Gastroesophageal sphincter (tissue), 4 donors: Measurements from ENCODE around the gene C10orf71. TPM values are rescaled to one million over a fixed set of nuclear protein-coding genes. Genes with fewer than 3 reads are reported as not detected.
A peak's percentile ranks its signal among the peaks of the same experiment; 100 is the strongest.

ENCODE experiments used
- ATAC-seq: fragments of 150-250 bp; one replicate; pipeline ENCODE4 v1.9.1; 2016; ENCODE audit warnings: mild to moderate bottlenecking, moderate library complexity
- H3K27ac ChIP-seq, 4 donors: fragments of 200-600 bp; sonication (generic) in 3 of 4; 1 replicate in 3 of 4; 2 replicates in 1 of 4; pipeline ENCODE4 v1.5.1; 2016 to 2019
- H3K27me3 ChIP-seq: fragments of 200-600 bp; sonication (generic); one replicate; pipeline ENCODE4 v1.5.1; 2019
- H3K36me3 ChIP-seq, 2 donors: fragments of 200-600 bp; sonication (generic); one replicate each; pipeline ENCODE4 v1.5.1; 2019; ENCODE audit warnings: control low read depth in 1 of 2
- H3K4me1 ChIP-seq, 3 donors: fragments of 200-600 bp; sonication (generic); 1 replicate in 2 of 3; 2 replicates in 1 of 3; pipeline ENCODE4 v1.5.1; 2016 to 2019; ENCODE audit warnings: control low read depth in 2 of 3
- H3K4me3 ChIP-seq, 2 donors: fragments of 200-600 bp; sonication (generic); one replicate each; pipeline ENCODE4 v1.5.1; 2019; ENCODE audit warnings: mild to moderate bottlenecking in 1 of 2, moderate library complexity in 1 of 2
- H3K9me3 ChIP-seq, 3 donors: fragments of 200-600 bp; sonication (generic); one replicate each; pipeline ENCODE4 v1.5.1; 2017 to 2019; ENCODE audit warnings: control low read depth in 2 of 3
- EP300 ChIP-seq: sonication (generic); formaldehyde crosslinking; IDR thresholded peaks from one replicate; pipeline ENCODE4 v1.6.1; 2017; ENCODE audit warnings: antibody characterized with exemption, mild to moderate bottlenecking
- POLR2A ChIP-seq, 2 donors: fragments of 450-650 bp; IDR thresholded peaks; one replicate each; pipeline ENCODE4 v1.6.1; 2017; ENCODE audit warnings: antibody characterized with exemption in 2 of 2, mild to moderate bottlenecking in 2 of 2, moderate library complexity in 1 of 2
- POLR2AphosphoS5 ChIP-seq: sonication (generic); formaldehyde crosslinking; IDR thresholded peaks from one replicate; pipeline ENCODE4 v1.6.1; 2017; ENCODE audit warnings: antibody characterized with exemption
- WGBS, 2 donors: methylation state at CpG; one replicate each; pipeline ENCODE4 v1.1.5; 2018; ENCODE audit warnings: low coverage in 1 of 2; 5-methylcytosine and 5-hydroxymethylcytosine counted together
- total RNA-seq, 4 donors: library from RNA; depleted of rRNA; stranded (reverse); fragments of >200 nt; gene quantifications; one replicate each; pipeline ENCODE4 v1.1.0, GENCODE V29; 2016
- TF ChIP-seq, protein P1 (sequence below), 4 experiments: fragments of 200-600 bp in 2 of 4; fragments of 450-650 bp in 2 of 4; sonication (generic) in 1 of 4; IDR thresholded peaks; one replicate each; pipeline ENCODE4 v1.5.1; 2017 to 2019; ENCODE audit warnings: antibody characterized with exemption in 4 of 4, mild to moderate bottlenecking in 2 of 4, moderate library complexity in 2 of 4

The C10orf71 gene
- total RNA-seq, 4 donors from 2014 or later: 0.08 to 0.27 TPM; not detected in 2

DNA sequence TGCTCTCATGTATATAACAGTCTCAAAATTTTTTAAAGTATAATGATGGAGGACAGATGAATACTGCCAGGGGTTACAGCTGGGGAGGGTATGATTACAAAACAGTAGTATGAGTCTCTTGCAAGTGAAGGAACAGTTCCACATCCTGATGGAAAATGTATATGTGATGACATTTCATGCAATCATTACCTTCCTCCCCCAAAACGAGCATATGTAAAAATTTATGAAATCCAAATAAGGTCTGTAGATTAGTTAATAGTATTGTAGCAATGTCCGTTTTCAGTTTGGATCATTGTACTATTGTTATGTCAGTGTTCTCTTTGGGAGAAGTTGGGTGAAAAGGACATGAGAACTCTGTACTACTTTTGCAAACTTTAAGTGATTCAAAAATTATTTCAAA lies 58.9 kb downstream of the C10orf71 start:
- WGBS, 2 donors: 71 to 88% methylated on average over 2 of the region's 2 CpGs
- ATAC-seq: no peak
- Histone ChIP-seq H3K4me1 (no peaks in the 10 kb centered on the region), H3K36me3 (no peaks in the 10 kb centered on the region), H3K27me3 (peaks cover 11% of the 10 kb centered on the region), H3K4me3 (no peak overlapping the region), H3K27ac (no peak overlapping the region), H3K9me3 (peaks cover 0 to 12% (median 0%) of the 10 kb centered on the region in 3 donors)
- TF ChIP-seq, protein P1, sequence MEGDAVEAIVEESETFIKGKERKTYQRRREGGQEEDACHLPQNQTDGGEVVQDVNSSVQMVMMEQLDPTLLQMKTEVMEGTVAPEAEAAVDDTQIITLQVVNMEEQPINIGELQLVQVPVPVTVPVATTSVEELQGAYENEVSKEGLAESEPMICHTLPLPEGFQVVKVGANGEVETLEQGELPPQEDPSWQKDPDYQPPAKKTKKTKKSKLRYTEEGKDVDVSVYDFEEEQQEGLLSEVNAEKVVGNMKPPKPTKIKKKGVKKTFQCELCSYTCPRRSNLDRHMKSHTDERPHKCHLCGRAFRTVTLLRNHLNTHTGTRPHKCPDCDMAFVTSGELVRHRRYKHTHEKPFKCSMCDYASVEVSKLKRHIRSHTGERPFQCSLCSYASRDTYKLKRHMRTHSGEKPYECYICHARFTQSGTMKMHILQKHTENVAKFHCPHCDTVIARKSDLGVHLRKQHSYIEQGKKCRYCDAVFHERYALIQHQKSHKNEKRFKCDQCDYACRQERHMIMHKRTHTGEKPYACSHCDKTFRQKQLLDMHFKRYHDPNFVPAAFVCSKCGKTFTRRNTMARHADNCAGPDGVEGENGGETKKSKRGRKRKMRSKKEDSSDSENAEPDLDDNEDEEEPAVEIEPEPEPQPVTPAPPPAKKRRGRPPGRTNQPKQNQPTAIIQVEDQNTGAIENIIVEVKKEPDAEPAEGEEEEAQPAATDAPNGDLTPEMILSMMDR (IDR thresholded peaks at IDR 0.05): no peak
- no peak for TF ChIP-seq EP300
- TF ChIP-seq POLR2A (IDR thresholded peaks at IDR 0.05): no peak
- TF ChIP-seq POLR2AphosphoS5: no peak

- peak; percentile 13 for ATAC-seq
- TF ChIP-seq POLR2A (IDR thresholded peaks at IDR 0.05): no peak
- TF ChIP-seq, protein P1 (IDR thresholded peaks at IDR 0.05): no peak
- TF ChIP-seq POLR2AphosphoS5: no peak
- TF ChIP-seq EP300: no peak
- Histone ChIP-seq H3K27me3 (peaks cover 11% of the 10 kb centered on the region), H3K36me3 (no peaks in the 10 kb centered on the region), H3K27ac (no peak overlapping the region), H3K9me3 (peaks cover 0 to 12% (median 0%) of the 10 kb centered on the region in 3 donors), H3K4me3 (no peak overlapping the region), H3K4me1 (no peaks in the 10 kb centered on the region)
- 8 to 36% methylated on average over 2 to 7 of the region's 13 CpGs for whole genome bisulfite sequencing, 2 donors
Measured at GRCh38 chr10:49359349-49360270, 60.6 kb downstream of the C10orf71 start.

GRCh38 chr10:49360271-49361177 lies 61.6 kb downstream of the C10orf71 start:
- no peaks in the 10 kb centered on the region for H3K36me3 ChIP-seq
- TF ChIP-seq POLR2A (IDR thresholded peaks at IDR 0.05) (no peak), EP300 (no peak), POLR2AphosphoS5 (no peak)
- TF ChIP-seq, protein P1 (IDR thresholded peaks at IDR 0.05): no peak
- H3K27ac ChIP-seq: peak overlapping the region in 1 of 4 donors; percentile 19
- peak; percentile 25 for ATAC-seq
- peaks cover 11% of the 10 kb centered on the region for H3K27me3 ChIP-seq
- H3K4me1 ChIP-seq: no peaks in the 10 kb centered on the region
- no peak overlapping the region for H3K4me3 ChIP-seq
- peaks cover 0 to 12% (median 0%) of the 10 kb centered on the region in 3 donors for H3K9me3 ChIP-seq
- WGBS, 2 donors: 0 to 67% methylated on average over 1 to 3 of the region's 15 CpGs

GRCh38 chr10:49361178-49361554 lies 62.2 kb downstream of the C10orf71 start:
- peaks cover 11% of the 10 kb centered on the region for H3K27me3 ChIP-seq
- TF ChIP-seq POLR2A (IDR thresholded peaks at IDR 0.05): no peak
- TF ChIP-seq, protein P1 (IDR thresholded peaks at IDR 0.05): no peak
- TF ChIP-seq POLR2AphosphoS5: no peak
- TF ChIP-seq EP300: no peak
- WGBS, 2 donors: 93 to 100% methylated on average over 2 to 3 of the region's 8 CpGs
- no peak overlapping the region for H3K27ac ChIP-seq
- no peaks in the 10 kb centered on the region for H3K4me1 ChIP-seq
- ATAC-seq: no peak
- H3K9me3 ChIP-seq: peaks cover 0 to 12% (median 0%) of the 10 kb centered on the region in 3 donors
- no peak overlapping the region for H3K4me3 ChIP-seq
- H3K36me3 ChIP-seq: no peaks in the 10 kb centered on the region
